GM12801 (cell line): ENCODE data around the gene CCDC187.

Experiments
- CTCF ChIP-seq: IDR thresholded peaks from one replicate; pipeline ENCODE4 v1.5.1; 2011; ENCODE audit warnings: control low read depth; ENCODE audit not compliant: insufficient read length; ENCODE audit errors: extremely low read depth

The CCDC187 gene

GRCh38 chr9:136346927-136347465 lies 43.1 kb upstream of the CCDC187 start:
- no peak for TF ChIP-seq CTCF

DNA sequence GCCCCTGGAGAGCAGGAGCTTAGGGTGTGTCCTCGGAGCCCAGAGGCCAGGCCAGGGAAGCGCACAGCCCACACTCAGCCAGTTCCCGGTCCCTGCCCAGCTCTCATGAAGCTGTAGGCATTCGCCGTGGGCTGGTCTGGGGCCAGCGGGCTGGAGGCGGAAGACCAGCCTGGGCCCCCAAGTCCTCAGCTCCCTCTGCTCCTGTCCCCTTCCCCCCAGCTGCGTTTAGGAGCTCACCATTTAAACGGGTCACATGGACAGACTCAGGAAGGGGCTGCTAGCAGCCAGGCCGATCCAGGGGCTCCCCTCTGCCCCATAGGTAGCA lies 42.2 kb upstream of the CCDC187 start:
- TF ChIP-seq CTCF = no peak

DNA sequence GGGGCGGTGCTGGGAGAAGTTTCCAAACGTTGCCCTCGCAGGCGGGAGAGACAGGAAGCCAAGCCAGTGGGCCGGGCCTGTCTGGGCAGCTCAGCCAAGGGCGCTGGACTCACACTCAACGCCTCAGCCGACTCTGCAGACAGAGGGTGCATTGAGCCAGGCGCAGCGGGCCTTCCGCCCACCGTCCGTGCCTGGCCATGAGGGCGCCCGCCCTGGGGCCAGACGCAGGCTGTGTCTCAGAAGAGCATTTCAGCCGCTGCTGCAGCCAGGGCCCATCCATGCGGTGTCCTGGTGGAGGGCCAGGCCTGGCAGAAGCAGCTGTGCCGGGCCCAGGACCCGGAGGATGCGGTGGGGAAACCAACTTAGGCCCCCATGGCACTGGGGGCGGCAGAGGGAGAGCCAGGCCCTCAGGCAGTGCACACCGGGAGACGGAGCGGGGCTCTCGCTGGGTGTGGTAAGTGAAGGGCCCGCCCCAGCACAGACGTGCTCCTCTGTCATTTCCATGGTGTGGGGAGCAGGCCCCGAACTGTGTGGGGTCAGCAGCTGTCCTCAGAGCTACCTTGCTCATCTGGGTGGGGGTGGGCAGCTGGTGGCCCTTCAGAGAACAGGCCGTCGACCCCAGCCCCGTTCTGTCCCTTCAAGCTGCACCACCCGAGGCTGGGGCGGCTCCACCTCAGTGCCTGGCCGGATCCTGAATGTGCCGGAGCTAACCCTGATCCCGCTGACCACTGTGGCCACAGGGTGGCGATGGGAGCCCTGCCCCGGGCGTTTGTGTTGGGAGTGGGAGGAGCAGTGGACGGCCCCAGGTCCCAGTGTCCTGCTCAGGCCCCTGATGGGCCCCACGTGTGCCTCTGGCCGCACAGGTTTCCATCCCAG lies 41.6 kb upstream of the CCDC187 start:
- no peak for TF ChIP-seq CTCF

DNA sequence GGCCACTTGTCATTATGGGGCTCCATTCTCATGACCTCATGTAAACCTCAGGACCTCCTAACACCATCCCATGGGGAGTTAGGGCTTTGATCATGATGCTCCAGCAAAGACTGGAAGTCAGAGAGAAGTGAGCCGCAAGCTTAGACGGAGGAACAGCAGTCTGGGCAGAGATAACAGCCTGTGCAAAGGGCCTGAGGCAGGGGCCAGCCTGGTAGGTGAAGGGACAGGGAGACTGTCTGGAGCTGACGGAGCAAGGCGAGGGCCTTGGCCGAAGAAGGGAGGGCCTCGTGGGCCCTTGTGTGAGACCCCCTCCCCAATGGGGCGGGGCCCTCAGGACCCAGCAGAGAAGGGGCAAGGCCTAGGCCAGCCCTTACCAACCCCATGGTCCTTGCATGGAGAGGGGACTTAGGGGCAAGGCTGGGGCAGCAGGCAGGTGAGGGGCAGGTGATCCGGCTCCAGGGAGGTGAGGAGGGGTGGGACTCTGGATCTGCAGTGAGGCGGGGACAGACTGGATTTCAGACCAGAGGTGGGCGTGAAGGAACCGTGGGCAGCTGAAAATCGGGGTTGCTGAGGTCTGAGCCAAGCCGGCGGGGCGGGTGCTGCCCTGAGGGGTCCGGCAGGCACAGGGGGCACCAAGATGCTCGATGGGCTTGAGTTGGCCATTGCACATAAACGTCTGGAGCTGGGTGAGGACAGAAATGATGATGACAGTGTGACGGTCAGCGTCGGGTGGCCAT lies 40.8 kb upstream of the CCDC187 start:
- no peak for TF ChIP-seq CTCF

DNA sequence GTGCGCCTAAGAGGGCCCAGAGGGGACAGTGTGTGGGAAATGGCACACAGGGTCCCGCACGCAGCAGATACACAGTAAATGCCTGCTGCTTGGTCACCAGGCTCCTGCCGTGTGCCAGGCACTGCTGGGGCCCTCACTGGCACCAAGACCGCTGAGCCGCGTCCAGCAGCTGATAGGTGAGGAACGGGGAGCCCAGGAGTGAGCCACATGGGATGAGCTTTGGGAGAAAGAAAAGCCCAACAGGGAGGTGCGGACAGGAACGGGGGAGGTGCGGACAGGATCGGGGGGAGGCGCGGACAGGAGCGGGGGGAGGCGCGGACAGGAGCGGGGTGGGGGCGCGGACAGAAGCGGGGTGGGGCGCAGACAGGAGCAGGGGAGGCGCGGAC lies 40.0 kb upstream of the CCDC187 start:
- no peak for TF ChIP-seq CTCF

DNA sequence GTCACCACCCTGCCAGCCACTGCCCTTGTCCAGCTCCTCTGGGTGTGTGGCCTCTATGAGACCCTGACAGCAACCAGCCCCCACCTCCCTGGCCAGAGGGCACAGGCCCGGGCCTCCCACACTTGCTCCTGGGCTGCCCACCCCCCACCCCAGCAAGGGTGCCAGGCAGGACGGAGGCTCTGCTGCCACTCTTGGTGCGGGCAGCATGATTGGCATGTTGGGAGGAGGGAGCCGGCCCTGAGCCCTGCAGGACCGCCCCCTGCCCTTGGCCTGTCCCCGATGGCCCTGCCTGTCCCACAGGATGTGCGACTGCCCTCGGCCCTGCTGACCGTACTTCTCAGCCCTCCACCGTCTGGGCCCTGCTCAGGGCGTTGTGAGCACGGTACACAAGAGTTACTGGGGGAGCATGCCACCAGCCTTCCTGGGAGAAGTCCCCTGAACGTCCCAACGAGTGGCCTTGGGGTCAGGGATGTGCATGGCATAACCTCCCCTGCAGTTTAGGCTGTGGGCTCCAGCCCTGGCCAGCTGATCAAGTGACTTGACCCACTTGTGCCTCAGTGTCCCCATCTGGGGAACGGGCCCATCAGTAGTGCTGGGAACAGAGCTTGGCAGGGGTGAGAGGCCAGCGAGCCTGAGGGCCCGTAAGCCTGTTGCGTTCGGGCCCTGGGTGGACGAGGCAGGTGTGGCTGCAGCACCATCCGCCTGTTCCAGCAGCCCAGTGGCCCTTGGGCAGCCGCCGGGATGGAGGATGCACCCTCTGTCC lies 39.4 kb upstream of the CCDC187 start:
- no peak for TF ChIP-seq CTCF
